Dermis microvascular lymphatic vessel endothelial cell (primary cell): ENCODE data around the gene NRL. TPM values are rescaled to one million over a fixed set of nuclear protein-coding genes. Genes with fewer than 3 reads are reported as not detected.
A peak's percentile ranks its signal among the peaks of the same experiment; 100 is the strongest.

ENCODE experiments used
- DNase-seq, 2 donors: peaks; one replicate each; pipeline versions ENCODE4 v3.0.0 to v3.0.0-alpha.2; 2010; ENCODE audit warnings: low read depth in 2 of 2
- total RNA-seq: library from RNA; depleted of rRNA; stranded (reverse); fragments of >200 nt; gene quantifications from 2 replicates; pipeline ENCODE4 v1.2.1, GENCODE V29; 2014

NRL gene
- total RNA-seq, 1 donor from 2014 or later: 1.4 TPM

DNA sequence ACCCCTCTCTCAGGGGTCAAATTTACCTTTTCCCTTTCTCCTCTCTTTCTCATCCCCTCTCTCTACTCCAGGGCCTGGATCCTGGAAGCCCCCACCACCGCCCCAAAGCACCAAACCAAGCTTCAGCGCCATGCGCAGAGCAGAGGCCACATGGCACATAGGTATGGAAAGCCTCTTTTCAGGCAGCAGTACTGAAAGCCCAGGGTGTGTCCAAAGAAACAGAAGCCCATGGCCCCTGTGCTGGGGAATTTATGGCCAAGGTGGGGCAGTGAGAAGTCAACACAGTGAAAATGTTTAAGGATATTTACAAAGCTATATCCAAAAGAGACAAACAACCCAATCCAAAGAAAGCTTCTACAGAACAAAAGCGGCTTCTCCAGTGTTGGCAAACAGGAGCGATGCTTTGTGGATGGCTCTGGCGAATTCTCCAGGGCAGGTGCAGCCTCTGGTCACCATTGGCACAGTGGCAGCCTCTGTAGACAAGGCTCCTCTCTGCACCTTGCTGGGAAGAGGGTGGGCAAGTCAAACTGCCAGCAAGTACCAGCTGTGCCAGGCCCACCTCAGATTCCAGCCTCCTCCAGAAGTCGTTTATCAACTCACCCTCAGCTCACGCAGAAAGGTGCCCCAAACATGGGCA, 48.1 kb downstream of the NRL start:
- DNase-seq: no peak

DNA sequence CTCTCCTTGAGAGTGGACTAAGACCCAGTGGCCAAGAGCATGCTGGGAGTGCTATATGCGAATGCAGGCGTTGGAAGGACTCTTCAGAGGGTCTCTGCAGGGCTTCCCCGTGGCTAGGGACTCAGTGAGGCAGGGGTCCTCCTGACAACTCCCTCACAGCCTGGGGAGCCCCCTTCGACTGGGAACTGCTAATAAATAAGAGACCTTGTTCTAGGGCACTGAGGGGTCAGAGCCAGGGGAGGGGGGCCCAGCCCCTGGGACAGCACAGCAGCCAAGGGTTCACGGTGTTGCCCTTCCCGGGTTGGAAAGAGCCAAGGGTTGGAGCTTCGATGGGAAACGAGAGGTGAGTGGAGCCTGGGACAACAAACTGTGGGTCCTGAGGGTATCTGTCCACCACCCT, 49.3 kb downstream of the NRL start:
- no peak for DNase-seq

DNA sequence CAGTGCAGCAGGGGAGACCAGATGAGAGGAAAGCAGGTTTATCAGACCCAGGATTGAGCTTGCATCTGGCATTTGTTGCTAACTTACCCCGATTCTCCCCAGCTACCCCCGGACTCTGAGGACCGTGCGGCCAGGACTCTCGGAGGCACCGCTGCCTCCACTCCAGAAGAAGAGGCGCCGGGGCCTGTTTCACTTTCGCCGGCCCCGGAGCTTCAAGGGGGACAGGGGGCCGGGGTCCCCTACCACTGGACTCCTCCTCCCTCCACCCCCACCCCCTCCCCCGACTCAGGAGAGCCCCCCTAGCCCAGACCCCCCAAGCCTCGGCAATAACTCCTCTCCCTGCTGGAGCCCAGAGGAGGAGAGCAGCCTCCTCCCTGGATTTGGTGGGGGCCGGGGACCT, 49.9 kb downstream of the NRL start:
- no peak for DNase-seq

DNA sequence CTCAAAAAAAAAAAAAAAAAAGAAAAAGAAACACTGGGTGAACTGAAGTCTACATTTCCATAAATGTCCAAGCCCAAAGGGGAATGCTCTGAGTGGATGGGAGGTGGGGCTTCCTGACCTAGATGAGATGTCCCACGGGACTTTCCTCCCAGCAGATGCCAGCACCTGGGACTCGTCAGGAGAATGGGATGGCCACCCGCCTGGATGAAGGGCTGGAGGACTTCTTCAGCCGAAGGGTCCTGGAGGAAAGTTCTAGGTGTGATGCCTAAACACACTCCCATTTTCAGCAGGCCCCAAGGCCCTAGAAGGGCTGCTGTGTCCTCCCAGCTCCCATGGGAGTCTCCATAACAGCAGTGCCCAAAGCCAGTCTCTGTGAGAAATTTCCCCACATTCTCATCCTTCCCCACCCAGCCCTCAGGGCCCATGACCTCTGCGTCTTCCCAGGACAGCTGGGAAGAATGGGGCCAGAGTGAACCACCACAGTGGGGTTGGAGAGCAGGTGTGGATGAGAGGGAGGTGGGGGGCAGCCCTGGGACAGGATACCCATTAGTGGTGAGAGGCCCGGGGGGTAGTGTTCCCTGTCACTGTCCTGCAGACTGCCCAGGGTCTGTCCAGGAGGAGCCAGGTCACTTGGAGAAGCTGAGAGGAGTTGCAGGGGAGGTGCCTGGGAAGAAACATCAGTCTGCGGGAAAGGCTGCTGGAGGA, 50.5 kb downstream of the NRL start:
- DNase-seq: no peak

DNA sequence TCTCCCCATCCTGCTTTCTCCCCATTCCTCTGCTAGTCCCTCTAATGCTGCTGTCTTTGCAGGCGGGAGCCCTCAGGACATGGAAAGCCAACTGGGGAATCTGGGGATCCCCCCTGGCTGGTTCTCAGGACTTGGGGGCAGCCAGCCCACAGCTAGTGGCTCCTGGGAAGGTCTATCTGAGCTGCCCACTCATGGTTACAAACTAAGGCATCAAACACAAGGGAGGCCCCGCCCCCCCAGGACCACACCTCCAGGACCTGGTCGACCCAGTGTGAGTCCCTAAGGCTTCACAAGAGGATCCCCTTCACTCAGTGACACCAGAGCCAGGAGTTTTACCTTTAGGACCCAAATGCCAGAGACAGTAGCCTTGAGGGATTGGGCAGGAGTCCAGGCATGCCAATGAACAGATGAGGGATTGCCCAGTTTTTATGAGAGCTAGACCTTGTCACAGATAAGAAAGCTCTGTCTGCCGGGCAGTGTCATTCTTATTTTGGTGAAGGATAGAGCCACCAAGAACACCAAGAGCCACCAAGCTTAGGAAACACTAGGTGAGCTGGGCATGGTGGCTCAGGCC, 51.4 kb downstream of the NRL start:
- no peak for DNase-seq

DNA sequence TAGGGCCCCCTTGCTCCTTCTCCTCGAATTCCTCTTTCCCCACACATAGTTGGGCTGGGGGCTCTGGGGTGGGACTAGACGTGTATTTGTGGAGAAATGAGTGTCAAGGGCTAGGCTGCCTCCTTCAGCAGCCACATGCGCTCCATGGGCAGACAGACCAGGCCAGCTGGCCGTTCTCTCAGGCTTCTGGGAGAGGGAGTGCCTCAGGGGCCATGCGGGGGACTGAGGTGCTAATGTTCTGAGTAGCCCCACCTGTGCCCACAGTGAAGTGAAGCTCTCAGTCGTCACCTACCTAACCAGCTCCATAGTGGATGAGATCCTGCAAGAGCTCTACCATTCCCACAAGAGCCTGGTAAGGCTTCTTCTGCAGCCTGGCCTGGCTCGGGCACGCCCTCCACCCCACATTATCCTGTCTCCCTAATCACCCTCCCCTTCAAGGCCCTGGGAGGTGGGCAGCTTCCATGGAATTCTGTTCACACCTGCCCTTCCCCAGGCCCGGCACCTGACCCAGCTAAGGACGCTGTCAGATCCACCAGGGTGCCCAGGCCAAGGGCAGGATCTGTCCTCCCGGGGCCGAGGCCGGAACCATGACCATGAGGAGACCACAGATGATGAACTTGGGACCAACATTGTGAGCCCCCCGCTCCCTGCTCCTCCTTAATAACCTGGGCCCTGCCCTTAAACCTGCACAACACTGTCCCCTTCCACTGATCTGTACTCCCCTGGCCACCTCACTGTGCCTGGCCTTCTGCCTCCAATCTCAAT, 52.4 kb downstream of the NRL start:
- DNase-seq: no peak

DNA sequence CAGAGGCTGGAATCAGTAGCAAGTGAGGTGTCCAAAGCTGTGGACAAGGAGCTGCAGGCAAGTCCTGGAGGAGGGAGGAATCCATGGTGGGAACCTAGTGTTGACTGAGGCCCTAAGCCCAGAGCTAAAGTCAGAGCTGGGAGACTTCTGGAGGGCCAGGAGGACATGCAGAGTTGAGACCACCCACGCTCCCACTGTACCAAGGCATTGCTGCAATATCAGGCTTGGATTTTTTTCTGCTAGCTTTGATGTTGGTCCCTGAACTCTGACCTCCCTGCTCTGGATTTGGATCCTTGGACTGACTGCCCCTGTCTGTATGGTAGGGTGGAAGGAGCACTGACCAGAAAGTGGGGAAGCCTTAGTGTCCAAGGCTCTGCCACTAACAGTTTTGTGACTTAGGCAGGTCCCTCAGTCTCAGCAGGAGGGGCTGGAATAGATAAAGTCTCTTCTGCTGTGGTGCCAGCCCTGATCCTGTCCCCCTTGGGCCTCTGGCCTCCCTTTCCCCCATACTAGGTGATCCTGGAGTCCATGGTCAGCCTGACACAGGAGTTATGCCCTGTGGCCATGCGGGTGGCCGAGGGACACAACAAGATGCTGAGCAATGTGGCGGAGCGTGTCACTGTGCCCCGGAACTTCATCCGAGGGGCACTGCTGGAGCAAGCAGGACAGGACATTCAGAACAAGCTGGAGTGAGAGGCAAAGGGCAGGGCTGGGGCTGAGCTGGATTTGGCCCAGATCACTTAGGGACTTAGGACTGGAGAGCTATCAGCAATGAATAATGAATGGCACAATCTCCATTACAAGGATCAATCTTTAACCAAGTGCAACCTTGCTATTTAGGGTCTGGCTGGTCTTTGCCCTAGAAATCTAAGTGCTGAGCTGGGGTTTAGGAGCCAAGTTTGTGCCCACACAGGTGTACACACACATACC, 53.5 kb downstream of the NRL start:
- no peak for DNase-seq

DNA sequence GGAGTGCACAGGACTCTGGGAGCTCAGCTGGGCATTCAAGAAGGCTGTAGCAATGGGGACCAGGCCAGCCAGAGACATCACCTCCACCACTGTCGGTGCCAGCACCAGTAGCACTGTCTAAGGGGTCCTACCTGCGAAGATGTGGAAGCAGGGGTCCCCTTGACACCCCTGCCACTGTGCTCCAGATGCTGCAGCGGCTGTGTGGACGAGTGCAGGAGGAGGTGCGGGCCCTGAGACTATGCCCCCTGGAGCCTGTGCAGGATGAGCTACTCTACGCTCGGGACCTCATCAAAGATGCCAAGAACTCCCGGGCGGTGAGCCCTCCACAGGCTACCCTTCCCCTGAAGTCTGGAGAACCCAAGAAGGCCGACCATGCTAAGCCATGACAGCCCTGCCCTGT, 54.3 kb downstream of the NRL start:
- no peak for DNase-seq

DNA sequence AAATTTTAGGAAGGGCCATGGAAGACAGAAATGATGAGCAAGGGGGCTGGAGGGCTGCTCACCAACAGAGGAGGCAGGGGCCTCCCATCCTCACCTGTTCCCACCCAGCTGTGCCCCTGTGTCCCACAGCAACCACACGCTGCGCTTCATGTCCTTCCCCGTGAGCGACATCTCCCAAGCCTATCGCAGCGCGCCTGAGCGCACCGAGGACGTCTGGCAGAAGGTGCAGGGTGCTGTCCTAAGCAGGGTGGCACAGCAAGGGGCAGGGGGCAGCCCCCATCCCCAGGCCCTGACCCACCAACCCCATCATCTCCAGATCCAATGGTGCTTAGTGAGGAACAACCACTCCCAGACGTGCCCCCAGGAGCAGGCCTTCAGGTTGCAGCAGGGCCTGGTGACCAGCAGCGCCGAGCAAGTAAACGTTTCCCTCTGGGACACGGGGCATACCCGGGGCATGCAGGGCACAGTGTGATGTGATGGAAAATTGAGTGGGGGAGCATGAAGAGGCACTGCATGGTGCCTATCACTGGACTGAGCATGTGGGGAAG, 54.8 kb downstream of the NRL start:
- DNase-seq: no peak

DNA sequence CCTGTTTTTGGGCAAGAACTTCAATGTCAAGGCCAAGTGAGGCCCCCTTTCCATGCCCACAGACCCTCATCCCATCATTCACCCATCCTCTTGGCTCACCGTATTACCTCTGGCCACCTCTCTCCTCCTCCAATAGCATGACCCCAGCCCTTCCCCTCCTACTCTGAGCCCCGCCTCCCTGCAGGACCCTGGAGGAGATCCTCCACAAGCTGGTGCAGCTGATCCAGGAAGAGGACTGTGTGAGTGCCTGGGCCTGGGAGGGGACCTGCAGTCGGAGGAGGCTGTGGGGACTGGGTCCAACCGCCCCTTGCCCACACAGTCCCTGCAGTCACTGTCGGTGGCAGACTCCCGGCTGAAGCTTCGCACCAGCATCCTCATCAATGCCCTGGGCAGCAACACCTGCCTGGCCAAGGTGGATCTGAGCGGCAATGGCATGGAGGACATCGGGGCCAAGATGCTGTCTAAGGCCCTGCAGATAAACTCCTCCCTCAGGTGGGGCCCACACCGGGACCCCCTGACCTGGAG, 55.7 kb downstream of the NRL start:
- DNase-seq: no peak

DNA sequence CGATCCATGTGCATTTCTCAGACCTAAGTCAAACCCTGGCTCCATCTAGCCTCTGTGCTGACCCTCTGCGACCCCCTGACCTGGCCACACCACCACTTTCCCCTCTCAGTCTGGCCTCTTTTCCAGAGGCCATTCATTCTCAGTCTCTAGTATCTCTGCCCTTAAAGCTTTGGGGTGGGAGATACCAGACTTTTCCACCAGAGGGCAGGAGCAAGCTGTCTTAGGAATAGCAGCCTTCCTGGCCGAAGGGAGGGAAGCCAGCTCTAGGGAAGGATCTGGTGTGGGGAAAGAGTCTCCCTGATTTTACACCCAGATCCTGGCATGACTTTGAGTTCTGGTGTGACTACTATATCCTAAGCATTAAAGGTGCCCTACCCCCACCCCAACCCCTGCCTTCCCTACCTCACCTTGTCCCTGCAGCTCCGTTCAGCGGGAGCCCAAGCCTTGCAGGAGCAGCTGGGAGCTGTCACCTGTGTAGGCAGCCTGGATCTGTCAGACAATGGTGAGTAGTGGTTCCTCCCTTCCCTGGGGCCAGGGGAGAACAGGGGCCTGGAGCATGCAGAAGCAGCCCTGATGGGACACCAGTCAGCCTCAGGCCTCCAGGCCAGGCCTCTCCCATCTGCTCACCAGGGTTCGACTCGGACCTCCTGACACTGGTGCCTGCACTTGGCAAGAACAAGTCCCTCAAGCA, 56.3 kb downstream of the NRL start:
- peak; percentile 53 to 63 for DNase-seq

DNA sequence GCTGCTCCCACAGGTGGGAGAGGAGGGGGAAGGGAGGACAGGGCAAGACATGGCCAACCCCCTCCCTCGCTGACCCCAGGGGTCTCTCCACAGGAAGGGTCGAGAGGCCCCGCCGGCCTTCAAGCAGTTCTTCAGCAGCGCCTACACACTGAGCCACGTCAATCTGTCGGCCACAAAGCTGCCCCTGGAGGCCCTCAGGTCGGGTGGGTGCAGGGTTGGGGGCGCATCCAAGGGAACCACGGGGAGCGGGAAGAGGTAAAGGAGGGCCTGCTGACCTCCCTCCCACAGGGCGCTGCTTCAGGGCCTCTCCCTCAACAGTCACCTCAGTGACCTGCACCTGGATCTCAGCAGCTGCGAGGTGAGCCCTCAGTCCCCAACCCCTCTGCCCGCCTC, 56.9 kb downstream of the NRL start:
- DNase-seq: no peak

DNA sequence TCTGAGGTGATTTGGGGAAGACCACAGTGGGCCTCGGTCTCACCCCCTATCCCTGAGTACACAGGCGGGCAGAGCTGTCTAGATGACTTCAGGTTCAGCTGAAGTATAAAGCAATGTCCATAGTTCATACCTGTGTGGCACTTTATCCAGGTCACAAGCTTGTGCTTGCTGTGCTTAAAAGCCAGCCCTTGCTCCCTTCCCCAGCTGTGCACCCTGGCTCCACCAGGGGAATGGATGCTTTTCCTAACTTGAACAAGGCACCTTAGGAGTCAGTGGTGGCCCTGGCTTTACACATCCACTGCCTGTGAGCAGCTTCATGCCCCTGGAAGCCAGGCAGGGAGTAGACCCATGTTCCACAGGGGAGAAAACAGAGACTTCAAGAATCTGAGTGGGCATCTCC, 57.5 kb downstream of the NRL start:
- DNase-seq: no peak

DNA sequence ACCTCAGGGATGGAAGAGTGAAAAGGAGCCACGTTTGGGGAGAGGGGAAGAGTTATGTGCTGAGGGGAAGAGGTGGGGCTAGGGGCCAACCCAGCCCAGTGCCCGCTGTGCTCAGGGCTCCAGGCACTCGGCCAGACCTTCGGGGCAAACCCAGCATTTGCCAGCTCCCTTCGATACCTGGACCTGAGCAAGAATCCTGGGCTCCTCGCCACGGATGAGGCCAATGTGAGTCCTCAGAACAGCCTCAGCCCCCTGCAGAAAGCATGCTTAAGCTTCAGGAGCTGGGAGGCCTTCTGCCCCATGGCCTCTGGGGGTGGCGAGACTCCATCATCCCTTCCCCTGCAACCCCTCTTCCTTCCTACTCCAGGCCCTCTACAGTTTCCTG, 58.0 kb downstream of the NRL start:
- no peak for DNase-seq

DNA sequence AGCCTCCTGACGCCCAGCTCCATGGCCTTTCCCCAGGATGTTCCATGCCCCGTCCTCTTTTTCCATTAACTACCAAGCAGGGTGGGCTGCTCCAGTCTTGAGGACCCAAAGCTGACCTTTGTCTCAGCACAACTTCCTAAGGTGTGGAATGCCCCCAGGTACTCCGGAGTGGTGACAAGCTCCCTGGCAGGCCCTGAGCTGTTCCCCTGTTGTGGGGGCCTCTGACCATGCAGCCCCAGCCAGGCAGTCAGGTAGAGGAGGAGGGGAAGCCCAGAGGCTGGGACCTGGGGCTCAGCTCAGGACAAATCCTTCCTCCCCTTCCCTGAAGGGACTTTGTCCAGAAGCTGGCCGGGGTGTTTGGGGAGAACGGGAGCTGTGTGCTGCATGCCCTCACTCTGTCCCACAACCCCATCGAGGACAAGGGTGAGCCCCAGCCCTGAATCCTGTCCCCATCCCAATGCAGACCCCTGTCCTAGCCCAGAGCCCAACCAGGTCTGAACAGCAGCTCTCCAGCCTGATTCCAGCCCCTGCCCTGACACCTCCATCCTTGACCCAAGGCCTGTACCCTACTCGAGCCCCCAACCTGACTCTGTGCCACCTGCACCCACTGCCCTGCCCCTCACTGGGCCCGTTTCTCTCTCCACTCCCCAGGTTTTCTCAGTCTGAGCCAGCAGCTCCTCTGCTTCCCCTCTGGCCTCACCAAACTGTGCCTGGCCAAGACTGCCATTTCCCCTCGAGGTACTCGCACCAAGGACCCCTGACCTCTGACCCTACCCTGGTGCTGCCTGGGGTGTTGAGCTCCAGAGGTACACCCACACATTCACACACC, 58.6 kb downstream of the NRL start:
- DNase-seq: no peak

DNA sequence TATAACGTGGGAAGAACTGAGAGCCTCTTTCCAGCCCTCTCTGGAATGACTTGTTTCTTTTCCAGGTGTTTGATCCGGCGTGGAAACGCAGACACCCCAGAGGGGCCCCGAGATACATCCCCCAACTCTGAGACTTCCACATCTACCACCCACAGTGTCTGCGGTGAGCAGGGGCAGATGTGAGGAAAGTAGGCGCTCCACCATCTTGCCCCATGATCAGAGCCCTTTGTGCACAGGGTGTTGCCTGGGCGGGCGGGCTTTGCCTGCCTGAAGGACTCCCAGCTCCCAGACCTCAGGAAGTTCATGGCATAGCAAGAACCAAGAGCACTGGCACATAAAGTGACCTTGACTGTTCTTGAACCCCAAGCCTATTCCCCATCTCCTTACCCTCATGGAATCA, 60.1 kb downstream of the NRL start:
- DNase-seq: no peak

DNA sequence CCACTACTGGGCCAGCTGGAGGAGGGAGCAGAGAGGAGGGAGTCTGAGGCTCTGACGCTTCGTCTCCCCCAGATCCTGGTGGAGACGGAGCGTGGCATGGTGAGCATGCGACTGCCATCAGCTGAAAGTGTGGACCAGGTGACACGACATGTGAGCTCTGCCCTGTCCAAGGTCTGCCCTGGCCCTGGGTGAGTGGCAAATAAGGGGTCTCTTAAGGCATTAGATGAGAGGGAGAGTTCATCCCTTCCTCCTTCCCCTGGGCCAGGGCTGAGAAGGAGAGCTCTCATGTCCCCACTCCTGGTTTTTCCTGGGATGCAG, 60.5 kb downstream of the NRL start:
- no peak for DNase-seq

DNA sequence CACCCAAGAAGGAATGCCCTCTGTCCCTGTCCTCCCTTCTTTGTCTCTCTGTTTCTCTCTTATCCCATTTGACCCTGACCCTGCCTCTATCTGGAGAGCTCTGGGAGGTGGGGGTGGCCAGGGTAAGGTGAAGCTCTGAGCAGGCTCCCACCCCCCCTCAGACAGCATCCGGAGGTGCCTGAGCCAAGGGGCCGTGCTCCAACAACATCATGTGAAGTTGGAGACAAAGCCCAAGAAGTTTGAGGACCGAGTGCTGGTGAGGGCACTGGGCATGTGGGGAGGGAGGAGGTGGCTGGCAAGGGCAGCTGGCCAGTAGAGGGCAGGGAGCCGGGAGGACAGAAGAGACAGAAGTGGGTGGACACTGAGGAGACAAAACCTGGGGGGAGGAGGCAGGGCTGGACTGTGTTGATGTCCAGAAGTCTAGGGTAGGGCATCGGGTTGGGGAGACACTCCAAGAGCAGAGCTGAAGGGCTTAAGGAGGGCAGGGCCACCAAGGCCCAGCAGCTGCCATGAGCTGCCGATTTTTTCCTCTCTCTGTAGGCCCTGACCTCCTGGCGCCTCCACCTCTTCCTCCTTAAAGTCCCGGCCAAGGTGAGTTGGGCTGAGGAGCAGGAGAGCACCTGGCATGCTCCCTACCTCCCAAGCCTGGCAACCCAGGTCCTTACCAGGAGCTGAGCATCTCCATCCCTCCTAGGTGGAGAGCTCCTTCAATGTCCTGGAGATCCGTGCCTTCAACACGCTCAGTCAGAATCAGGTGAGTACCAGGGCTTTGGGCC, 61.0 kb downstream of the NRL start:
- no peak for DNase-seq
